ENCODE results near the gene EPB41L1. TPM values are rescaled to one million over a fixed set of nuclear protein-coding genes. Genes with fewer than 3 reads are reported as not detected.

Gene EPB41L1
- total and polyA plus RNA-seq, 12 donors: 7.5 to 21.7 (median 15.8) TPM

DNA sequence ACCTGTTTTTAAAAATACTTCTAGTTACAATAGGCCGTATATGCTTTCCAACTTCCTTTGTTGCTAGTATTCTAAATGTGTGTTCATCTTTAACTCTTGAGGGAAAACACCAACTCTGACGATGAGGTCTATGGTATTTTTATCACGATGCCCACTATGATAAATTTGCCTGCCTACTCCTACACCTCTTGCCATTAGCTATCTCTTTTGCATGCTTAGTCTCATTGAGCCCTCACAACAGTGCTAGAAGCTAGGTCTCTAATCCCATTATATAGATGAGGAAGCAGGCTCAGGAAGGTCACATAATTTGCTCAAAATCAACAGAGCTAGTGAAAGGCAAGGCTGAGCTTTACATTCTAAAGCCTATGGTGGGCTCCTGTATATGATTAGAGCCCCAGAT lies 94.9 kb downstream of the EPB41L1 start:
- H3K27me3 ChIP-seq: no peaks in the 10 kb centered on the region
- TF ChIP-seq, protein P1, sequence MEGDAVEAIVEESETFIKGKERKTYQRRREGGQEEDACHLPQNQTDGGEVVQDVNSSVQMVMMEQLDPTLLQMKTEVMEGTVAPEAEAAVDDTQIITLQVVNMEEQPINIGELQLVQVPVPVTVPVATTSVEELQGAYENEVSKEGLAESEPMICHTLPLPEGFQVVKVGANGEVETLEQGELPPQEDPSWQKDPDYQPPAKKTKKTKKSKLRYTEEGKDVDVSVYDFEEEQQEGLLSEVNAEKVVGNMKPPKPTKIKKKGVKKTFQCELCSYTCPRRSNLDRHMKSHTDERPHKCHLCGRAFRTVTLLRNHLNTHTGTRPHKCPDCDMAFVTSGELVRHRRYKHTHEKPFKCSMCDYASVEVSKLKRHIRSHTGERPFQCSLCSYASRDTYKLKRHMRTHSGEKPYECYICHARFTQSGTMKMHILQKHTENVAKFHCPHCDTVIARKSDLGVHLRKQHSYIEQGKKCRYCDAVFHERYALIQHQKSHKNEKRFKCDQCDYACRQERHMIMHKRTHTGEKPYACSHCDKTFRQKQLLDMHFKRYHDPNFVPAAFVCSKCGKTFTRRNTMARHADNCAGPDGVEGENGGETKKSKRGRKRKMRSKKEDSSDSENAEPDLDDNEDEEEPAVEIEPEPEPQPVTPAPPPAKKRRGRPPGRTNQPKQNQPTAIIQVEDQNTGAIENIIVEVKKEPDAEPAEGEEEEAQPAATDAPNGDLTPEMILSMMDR (IDR thresholded peaks at IDR 0.05): no peak
- H3K4me1 ChIP-seq: no peaks in the 10 kb centered on the region
- no peaks in the 10 kb centered on the region for H3K9me3 ChIP-seq
- intact Hi-C loops (cut with DNase I): no loop called here
- DNase-seq: no peak
- H3K27ac ChIP-seq: no peak overlapping the region
- peaks cover 0 to 100% (median 44%) of the 10 kb centered on the region in 9 donors for H3K36me3 ChIP-seq
- H3K4me3 ChIP-seq: no peak overlapping the region
- ATAC-seq: no peak
- WGBS, 2 donors: 65 to 69% methylated on average over 3 of the region's 3 CpGs

GRCh38 chr20:36251426-36251825 lies 96.9 kb downstream of the EPB41L1 start:
- no peaks in the 10 kb centered on the region for H3K4me1 ChIP-seq
- DNase-seq (no peak), ATAC-seq (no peak)
- H3K4me3 ChIP-seq: no peak overlapping the region
- 82 to 87% methylated on average over 5 of the region's 5 CpGs for WGBS, 2 donors
- no peaks in the 10 kb centered on the region for H3K9me3 ChIP-seq
- no peaks in the 10 kb centered on the region for H3K27me3 ChIP-seq
- peaks cover 0 to 100% (median 34%) of the 10 kb centered on the region in 9 donors for H3K36me3 ChIP-seq
- TF ChIP-seq, protein P1 (IDR thresholded peaks at IDR 0.05): no peak
- H3K27ac ChIP-seq: no peak overlapping the region
- intact Hi-C loops (cut with DNase I): no loop called here

- no peak overlapping the region for H3K27ac ChIP-seq
- H3K36me3 ChIP-seq: peaks cover 0 to 100% (median 29%) of the 10 kb centered on the region in 9 donors
- no peaks in the 10 kb centered on the region for H3K27me3 ChIP-seq
- no peaks in the 10 kb centered on the region for H3K9me3 ChIP-seq
- ATAC-seq: no peak
- 97 to 98% methylated on average over 3 of the region's 3 CpGs for WGBS, 2 donors
- no peaks in the 10 kb centered on the region for H3K4me1 ChIP-seq
- TF ChIP-seq, protein P1 (IDR thresholded peaks at IDR 0.05): no peak
- intact Hi-C loops (cut with DNase I): no loop called here
- H3K4me3 ChIP-seq: no peak overlapping the region
- DNase-seq: no peak
Measured at GRCh38 chr20:36252511-36252910, 98.0 kb downstream of the EPB41L1 start.

DNA sequence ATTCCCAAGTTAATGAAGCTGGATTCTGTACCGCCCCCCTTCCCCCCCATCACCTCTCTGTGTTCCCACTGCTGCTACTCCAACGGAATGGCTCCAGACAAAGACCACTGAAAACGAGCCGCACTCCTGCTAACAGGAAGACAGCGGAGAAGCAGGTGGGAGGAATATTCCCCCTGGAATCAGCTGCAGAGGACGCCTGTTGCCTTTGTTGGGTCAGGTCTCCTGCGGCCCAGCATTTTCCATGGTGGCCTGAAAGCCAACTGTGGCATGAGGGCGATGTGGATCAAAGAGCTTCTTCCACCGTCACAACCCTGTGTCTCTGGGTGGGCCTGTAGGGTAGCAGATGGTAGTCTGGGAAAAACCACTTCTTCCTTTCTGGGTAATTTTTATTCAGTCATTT lies 98.5 kb downstream of the EPB41L1 start:
- no peak overlapping the region for H3K4me3 ChIP-seq
- H3K27me3 ChIP-seq: no peaks in the 10 kb centered on the region
- 94% methylated on average over 9 of the region's 9 CpGs for WGBS, 2 donors
- no peak overlapping the region for H3K27ac ChIP-seq
- ATAC-seq (no peak), DNase-seq (no peak)
- H3K4me1 ChIP-seq: no peaks in the 10 kb centered on the region
- intact Hi-C loops (cut with DNase I): no loop called here
- H3K9me3 ChIP-seq: no peaks in the 10 kb centered on the region
- H3K36me3 ChIP-seq: peaks cover 0 to 98% (median 24%) of the 10 kb centered on the region in 9 donors
- TF ChIP-seq, protein P1 (IDR thresholded peaks at IDR 0.05): no peak
